Inflammatory macrophage treated with lipopolysaccharide for 1 hour (primary cell): ENCODE measurements around the gene SHF.
"Not testable (repeated sequence)": the region's sequence is repeated elsewhere in the genome, so short reads cannot be mapped to it uniquely, and the experiment has no call there.

Source experiments
- DNase-seq, 2 donors: peaks; one replicate each; pipeline ENCODE4 v3.0.0-alpha.2; 2020 to 2022

The SHF gene, protein sequence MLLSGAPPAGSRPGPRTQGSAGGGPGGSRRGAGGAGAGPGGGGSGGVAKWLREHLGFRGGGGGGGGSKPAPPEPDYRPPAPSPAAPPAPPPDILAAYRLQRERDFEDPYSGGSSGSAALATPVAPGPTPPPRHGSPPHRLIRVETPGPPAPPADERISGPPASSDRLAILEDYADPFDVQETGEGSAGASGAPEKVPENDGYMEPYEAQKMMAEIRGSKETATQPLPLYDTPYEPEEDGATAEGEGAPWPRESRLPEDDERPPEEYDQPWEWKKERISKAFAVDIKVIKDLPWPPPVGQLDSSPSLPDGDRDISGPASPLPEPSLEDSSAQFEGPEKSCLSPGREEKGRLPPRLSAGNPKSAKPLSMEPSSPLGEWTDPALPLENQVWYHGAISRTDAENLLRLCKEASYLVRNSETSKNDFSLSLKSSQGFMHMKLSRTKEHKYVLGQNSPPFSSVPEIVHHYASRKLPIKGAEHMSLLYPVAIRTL

DNA sequence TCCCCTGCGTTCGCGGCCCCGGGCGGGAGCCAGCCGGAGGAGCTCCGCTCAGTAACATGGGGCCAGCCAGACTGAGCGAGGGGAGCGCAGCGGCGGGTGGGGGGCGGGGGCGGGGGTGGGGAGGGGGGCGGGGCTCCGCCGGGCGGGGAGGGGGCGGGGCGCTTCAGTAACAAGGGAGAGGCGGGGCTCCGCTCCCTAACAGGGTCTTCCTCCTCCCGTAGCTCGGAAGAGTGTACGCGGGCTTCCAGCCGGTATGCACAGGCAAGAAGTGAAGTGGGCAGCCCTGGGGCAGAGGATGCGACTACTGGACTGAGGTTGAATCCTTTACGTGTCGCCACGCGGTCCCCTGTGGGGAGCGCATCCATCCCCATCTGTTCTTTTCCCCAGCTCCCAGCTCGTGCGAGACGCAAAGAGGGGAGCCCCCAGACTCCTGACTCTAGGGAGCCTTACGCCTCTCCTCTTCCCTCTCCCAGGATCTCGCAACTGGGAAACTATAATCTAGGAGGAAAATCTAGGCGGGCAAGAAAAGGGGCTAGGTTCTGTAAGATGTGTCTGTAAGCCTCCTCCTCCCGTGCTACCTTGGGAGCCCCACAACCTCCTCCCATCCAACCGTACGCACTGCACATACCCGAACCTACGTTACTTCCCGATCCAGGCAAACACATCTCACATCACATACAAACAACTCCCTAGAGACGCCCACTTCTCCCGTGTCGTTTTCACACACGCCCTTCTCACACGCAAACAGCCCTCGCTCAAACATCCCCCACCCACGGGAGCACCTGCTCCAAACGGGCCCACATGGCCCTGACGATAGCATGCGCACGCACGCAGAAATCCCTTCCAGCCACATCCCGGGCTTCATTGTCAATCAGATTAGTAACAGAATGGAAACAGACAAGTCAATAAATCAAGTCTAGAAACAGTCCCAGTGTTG, at the start of gene SHF:
Gene SHF, minus strand, starts transcription at position 73 of the 937 bp plus-strand sequence. Its CDS starts 15 bp downstream, at position 58.
- peak; percentile 5 to 43 for DNase-seq

DNA sequence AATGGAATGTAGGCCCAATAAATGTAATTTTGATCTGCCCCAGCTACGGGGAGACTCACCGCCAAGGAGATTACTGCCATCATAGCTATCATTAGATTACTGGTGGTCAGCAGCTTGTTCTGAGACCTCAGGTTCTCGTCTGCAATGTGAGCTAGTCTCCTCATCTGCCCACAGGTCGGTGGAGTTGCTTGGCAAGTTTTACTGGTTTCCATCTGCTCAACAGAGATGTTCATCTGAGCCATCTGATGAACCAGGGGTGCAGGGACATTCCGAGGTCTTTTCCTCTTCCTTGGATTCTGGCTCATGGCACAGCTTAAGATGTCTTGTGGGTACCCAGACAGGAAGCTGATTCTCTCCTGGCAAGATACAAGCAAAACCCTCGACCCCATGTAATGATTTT, 49.0 kb upstream of the SHF start:
- not testable (repeated sequence) for DNase-seq

DNA sequence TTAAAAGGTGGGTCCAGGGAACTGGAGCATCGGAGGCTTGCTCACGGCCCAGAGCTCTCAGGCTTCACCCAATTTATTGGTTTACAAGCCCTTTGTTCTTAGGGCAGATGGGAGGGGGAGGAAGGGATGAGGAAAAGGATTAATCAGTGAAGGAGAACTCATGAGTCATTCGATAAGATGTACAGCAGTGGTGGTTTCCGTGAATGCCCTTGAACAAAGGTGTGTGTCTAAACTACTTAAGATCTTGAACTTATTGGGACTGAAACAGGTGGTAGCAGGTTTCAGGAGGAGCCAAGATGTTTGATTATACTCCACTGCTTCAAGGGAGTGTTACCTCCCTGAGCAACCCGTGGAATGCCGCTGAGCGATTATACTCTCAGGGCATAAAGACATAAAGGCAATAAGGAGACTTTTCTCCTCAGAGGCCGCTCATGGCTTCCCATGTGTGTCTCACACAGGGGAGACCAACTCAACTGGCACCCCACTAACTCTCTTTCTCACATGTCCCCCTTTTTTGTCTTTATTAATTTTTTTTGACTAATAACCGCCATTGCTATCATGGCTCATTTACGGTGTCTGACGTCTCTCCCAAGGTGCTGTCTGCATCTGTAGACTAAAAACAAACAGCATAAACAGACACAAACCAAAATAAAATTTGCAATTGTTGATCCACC, 46.9 kb upstream of the SHF start:
- no peak for DNase-seq

DNA sequence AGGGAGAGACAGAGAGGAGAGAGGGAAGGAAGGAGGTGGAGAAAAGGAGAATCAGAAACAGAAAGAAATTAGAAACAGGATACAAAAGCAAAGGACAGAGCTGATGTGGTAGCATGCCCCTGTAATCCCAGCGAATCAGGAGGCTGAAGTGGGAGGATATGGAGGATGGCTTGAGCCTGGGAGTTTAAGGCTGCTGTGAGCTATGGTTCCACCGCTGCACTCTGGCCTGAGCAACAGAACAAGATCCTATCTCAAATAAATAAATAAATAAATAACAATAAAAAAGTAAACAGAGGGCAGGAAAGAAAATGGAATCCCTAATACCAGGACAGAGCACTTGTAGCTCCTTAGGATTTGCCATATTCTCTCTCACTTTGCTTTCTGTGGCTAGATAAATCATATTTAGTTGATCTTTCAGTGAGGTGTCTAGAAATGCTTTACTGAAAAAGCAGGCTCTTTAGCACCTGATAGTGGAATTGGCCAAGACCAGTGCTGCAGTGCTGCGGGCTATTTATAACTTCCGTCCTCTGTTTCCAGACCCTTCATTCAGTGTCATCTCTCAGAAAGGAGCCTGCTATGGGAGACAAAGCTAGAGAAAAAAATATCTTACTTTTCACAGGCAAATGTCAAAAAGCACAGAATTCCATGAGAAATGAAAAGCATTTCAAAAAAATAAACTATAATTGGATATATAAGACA, 44.2 kb upstream of the SHF start:
- DNase-seq, result no peak

DNA sequence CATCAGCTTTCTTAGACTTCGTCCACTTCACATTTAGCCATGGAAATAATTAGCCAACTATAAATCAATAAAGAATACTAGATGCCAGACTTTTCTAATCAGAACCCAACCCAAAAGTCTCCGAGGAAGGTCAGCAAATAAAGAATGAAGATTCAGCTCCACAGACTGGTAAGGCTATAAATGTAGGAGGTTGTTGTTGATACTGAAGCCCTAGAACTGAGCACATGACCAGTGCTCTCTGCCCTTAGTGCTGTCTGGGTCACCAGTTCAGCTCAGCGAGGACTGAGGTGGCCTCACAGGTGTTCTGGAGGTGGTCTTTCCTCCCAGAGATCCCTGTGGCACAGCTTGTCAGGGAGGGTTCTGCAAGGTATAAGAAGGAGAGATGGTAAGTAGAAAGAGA, 43.4 kb upstream of the SHF start:
- DNase-seq, result no peak

DNA sequence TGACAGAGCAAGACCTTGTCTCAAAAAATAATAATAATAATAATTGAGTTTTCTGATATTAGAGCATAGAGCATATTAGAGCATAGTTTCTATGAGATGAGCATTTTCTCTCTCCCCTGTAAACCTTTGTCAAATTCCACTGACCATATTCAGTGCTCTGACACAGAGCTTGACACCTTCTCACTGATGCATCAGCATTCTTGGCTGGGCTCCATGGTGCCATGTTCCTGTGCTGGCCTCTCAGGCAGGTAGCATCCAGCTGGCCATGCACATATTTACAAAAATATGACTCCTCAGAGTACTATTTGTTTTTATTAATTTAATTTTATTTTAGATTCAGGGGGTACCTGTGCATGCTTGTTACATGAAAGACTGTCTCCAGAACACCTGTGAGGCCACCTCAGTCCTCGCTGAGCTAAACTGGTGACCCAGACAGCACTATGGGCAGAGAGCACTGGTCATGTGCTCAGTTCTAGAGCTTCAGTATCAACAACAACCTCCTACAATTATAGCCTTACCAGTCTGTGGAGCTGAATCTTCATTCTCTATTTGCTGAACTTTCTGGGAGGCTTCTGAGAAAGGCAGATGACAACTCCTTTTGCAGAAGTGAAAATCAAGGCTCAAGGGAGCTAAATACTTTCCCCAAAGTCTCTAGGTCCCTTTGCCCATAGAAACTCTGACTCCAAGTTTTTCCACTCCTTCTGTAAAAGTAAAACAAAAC, 42.6 kb upstream of the SHF start:
- DNase-seq, result no peak

DNA sequence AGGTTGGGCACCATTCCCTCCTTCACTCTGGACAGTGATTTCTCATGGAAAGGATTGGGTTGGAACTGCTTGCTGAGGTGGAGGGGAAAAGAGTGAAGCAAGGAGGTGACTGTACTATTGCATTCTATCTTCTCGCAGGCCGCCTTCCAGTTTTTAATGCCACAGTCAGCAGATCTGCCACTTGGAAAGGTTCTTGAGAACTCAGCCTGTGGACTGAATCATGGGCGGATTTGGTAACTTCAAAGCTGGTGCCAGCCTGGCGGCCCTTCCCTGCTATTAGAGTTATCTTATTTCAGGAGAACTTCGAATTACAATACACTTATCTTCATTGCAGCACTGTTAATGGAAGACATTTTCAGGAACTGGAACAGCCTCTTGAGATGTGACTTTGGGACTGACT, 41.2 kb upstream of the SHF start:
- no peak for DNase-seq

DNA sequence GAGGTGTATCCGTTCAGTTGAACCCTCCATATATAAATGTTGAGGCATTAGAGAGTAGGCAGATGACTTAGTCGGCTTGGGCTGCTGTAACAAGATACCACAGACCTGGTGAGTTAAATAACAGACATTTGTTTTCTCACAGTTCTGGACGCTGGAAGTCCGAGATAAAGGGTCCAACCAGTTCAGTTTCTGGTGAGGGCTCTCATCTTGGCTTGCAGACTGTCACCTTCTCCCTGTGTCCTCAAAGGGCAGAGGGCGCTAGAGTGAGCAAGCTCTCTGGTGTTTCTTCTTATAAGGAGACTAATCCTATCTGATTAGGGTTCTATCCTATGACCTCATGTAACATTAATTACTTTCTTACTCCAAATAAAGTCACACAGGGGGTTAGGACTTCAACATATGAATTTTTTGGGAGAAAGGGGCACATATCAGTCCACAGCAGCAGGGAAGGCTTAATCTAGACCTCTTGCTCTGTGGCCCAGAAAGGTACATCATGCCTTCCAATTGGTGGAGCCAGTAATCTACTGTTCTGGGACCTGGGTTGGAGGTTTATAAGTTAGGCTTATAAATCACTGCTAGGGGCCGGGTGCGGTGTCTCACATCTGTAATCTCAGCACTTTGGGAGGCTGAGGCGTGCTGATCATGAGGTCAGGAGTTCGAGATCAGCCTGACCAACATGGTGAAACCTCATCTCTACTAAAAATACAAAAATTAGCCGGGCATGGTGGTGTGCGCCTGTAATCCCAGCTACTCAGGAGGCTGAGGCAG, 37.9 kb upstream of the SHF start:
- DNase-seq, result no peak

DNA sequence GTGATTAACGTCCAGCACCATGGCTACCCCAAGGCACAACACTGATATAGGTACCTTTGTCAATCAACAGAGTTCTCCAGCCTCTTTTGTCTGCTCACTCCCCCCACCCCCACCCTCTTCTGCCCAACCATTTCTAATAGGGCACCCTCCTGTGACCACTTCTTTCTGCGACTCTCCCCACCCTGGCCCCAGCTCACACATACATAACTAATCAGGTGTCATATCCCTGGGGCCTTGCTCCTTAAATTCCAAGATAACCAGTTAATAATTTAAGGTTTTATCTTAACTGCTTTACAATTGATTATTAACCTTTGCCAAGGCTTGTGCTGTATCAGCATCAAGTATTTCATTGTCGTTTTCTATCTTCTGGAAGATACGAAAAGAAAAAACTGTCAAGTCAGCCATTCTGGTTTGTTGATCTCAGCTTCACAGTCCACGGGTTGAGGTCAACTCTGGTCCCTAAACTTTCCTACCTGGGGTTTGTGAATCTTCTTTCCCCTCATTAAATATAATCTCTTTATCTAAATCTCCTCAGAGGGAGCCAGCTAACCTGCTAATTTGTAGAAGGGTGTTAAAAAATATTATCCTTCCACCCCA, 37.0 kb upstream of the SHF start:
- no peak for DNase-seq

DNA sequence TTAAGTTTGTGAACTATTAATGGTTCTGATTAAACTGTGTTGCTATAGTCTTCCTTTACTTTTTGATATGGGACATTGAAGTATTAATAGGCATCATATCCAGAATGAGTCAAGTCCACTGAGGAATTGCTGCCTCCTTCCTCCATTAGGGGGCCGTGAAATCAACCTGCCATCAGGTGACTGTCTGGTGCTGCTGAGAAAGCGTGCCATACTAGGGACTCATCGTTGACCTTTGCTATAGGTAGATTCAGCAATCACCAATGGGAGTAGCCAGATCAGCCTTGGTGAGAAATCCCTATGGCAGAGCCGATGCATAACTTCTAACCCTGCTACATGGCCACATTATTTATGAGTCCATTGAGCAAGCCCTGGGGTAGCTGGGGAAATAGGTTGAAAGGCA, 34.2 kb upstream of the SHF start:
- DNase-seq, result no peak

DNA sequence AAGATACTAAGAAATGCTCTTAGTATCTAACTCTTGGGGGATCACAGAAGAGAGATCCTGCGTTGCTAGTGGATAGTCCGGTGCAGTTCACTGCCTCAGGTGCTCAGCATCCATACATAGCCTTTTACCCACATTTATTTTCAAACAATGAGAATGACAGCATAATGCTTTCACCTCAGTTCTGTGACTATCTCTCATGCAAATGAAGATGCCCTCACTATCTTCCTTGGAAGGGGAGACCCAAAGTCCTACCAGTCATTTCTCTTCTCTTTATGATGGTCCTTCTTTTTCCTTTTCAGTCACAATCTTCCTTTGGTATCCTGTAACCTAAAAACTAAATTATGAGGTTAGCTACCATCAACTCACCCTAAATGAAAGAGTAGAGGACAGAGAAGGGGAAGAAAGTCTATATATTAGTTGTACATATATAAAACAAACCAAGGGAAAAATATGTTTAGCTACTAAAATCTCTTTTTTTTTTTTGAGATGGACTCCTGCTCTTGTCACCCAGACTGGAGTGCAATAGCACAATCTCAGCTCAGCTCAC, 33.4 kb upstream of the SHF start:
- no peak for DNase-seq

DNA sequence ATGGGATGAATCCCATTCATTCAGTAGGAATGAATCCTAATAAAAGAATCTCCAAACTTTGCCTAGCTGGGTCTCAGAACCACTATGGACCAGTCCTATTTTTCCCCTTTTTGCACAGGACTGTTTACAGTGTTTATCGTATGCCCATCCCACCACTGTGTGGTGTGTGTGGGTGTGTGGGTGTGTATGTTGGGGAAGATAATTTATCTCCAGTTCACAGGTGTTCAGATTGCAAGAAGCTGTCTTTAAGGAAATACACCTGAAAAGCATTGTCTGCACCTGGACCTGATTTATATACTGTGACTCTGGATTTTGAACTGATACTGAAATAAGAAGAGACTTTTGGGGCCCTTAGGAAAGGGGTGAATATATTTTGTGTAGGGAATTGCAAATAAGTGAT, 24.7 kb upstream of the SHF start:
- DNase-seq, result no peak

DNA sequence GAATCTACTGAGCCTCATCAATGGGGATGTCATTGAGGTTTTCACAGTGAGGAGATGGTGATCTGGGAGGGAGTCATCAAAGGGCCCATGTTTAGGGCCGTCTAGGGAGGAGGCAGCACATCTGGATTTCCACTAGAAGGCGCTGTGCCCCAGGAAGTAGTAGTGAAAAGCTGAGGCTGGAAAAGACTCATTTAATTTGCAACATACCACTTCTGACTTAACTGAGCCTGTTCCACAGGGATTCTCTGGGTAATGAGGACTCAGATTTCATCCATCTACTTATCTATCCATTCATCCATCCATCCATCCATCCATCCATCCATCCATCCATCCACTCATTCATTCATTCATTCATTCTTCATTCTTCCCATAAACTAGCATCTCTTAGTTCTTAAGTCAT, 17.4 kb upstream of the SHF start:
- DNase-seq, result peak; percentile 43 to 73

DNA sequence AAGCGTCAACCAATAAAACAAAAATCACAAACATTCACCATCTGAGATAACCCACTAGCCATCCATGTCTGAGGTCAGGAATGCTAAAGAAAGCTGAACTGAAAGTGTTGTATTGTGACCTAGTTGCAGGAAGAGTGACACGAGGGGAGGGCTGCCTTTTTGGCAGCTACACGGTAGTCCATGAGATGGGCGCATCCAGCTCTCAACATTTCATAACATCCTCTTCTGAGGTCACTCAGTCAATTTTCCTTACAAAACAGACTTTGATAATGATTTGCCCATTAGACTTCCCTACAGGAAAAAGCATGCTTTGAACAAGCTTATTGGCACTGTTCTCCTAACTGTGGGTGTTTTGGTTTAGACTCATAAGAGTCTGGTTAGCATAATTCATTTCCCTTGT, 15.4 kb upstream of the SHF start:
- peak; percentile 35 to 41 for DNase-seq

DNA sequence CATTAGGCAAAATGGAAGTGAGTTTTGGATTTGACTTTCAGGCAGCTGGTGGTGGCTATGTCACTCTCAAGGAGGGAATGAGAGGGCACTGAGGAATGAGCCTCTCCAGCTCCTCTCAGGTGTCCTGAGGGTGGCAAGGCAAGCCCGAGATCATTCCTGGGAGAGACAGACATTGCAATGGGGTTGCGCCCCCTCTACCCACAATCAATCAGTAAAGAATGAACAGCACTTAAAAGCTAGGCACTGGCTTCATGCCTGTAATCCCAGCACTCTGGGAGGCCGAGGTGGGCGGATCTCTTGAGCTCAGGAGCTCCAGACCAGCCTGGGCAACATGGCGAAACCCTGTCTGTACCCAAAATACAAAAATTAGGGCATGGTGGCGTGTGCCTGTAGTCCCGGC, 14.1 kb upstream of the SHF start:
- no peak for DNase-seq

DNA sequence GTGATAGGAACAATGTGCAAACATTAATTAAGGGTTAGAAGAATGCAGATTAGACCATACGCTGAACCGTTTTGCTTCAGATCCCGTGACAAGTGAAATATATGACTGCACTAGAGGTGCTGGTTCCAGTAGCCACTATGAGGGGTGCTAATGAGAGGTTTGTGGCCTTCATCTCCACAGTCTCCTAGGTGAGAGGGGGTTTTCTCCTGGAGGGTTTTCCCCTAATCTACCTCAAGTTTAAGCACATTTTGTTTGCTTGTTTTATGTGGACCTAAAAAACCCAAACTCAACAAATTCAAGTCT, 13.7 kb upstream of the SHF start:
- no peak for DNase-seq

DNA sequence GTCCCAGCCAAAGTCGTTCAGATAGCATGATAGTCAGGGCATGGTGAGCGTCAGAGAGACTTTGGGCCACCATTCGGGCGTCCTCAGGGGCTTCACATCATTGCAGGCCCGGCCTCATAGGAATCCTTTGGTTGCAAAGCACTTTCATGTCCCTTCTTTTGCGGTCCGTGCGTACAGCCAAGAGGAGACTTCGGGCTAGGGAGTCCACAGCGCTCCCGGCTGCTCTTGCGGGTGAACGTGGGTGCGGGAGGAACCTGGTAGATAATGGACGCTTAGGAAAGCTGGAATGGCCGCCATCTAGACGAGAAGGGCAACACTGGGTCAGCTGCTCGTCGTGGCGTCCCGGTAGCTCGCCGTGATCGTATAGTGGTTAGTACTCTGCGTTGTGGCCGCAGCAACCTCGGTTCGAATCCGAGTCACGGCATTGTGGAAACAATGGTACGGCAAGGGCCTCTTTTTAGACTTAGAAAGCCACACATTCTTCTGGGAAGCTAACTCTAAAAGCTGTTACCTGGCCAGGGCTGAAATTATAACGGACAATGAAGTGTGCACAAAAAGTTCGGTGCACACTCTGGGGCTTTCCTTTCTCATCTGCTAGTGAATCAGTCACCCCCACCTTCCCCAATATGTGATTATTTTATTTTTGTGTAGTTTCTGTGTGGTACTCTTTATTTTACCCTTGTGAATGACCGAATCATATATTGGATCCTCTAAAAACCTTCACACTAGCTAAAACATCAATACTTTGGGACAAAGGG, 13.2 kb upstream of the SHF start:
- peak; percentile 66 to 80 for DNase-seq

DNA sequence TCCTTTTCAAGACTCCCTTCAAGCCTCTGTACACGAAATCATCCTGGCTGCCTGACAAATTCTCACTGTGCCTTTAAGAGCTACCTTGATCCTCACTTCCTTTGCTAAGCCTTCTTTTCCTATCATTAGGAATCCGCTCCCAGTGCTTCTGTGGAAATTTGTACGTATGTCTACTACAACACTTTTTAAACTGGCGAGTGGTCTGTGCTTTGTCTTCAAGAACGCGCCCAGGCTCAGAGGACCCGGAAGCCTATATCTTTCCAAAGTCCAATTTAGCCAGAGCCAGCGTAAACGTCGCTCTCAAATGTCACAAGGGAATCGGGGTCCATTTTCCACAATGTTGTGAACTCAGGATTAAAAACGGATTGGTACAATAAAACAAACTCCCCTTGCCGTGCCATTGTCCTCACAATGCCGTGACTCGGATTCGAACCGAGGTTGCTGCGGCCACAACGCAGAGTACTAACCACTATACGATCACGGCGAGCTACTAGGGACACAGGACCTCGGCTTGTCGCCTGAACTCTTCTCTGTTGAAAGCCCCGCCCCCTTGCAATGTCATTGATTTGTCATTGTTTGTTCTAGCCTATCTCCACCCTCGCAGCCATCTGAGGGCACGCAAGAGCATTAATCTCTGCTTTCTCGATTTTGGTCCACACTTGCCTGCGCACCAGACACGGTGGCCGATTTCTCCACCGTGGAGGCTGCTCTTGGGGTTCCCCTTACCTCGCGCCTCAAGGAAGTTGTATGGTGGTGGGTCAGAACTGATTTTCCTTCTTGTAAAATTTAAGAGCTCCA, 12.4 kb upstream of the SHF start:
- peak; percentile 93 to 99 for DNase-seq
